ENCODE measurements around the gene OR6C6. TPM values are rescaled to one million over a fixed set of nuclear protein-coding genes. Genes with fewer than 3 reads are reported as not detected.

The OR6C6 gene
- total and polyA plus RNA-seq, 2 donors (not counting 1 experiment from before 2014, with no cell fraction given): not detected

- intact Hi-C loops (cut with micrococcal nuclease): no loop called here
- Histone ChIP-seq H3K79me2 (ENCODE audit: control insufficient read depth, insufficient read depth, low read length) (no peaks in the 10 kb centered on the region), H3K9me3 (ENCODE audit: control extremely low read depth in 1 of 3, control insufficient read depth in 2 of 3, insufficient read depth in 1 of 3, low read length in 2 of 3) (no peaks in the 10 kb centered on the region), H2AFZ (ENCODE audit: insufficient read depth, low read depth, low read length, poor library complexity, severe bottlenecking) (no peak overlapping the region), H3K27me3 (replicated peaks in 1 of 4; ENCODE audit: control extremely low read depth in 1 of 4, control insufficient read depth in 3 of 4, insufficient read depth in 4 of 4, low read length in 3 of 4) (peaks cover 0 to 2% (median 1%) of the 10 kb centered on the region in 4 experiments), H3K4me2 (replicated peaks; ENCODE audit: low read depth, low read length, poor library complexity, severe bottlenecking) (no peak overlapping the region), H3K27ac (ENCODE audit: low read length in 2 of 2) (no peak overlapping the region), H3K36me3 (replicated peaks in 1 of 2; ENCODE audit: control extremely low read depth in 1 of 2, control insufficient read depth in 1 of 2, extremely low read depth in 1 of 2, insufficient read depth in 2 of 2, low read length in 1 of 2) (no peaks in the 10 kb centered on the region), H3K9ac (ENCODE audit: low read length) (no peak overlapping the region), H3K4me3 (ENCODE audit: control extremely low read depth in 1 of 5, extremely low read depth in 1 of 5, insufficient read depth in 1 of 5, low read depth in 2 of 5, low read length in 4 of 5) (no peak overlapping the region), H4K20me1 (ENCODE audit: control insufficient read depth, insufficient read depth, low read length, poor library complexity, severe bottlenecking) (no peaks in the 10 kb centered on the region), H3K4me1 (ENCODE audit: control insufficient read depth in 2 of 2, insufficient read depth in 2 of 2, low read length in 2 of 2) (no peaks in the 10 kb centered on the region)
- ATAC-seq (ENCODE audit: low read depth) (no peak), DNase-seq (no peak)
- no peaks in the 10 kb centered on the region for H3K4me1 Mint-ChIP-seq
- ChIA-PET CTCF (no interaction called here), POLR2A (no interaction called here)
- no peaks in the 10 kb centered on the region for H3K9me3 Mint-ChIP-seq (ENCODE audit: insufficient read depth)
- WGBS (ENCODE audit: insufficient coverage): 83% methylated on average over 2 of the region's 2 CpGs
- H3K27me3 Mint-ChIP-seq: peaks cover 9% of the 10 kb centered on the region
- no peak for TF ChIP-seq CTCF (IDR thresholded peaks at IDR 0.05)
- TF ChIP-seq EZH2 (IDR thresholded peaks at IDR 0.05; ENCODE audit: borderline replicate concordance, insufficient read depth, low read depth, low read length, poor library complexity, severe bottlenecking): no peak
- no peak overlapping the region for H3K4me3 Mint-ChIP-seq
- H3K27ac Mint-ChIP-seq: no peak overlapping the region
These were observed 38.1 kb downstream of the OR6C6 start for GRCh38 chr12:55258303-55258702.

- no peak for DNase-seq
- Histone ChIP-seq H3K27ac (ENCODE audit: low read length in 2 of 2) (no peak overlapping the region), H3K27me3 (replicated peaks in 1 of 4; ENCODE audit: control extremely low read depth in 1 of 4, control insufficient read depth in 3 of 4, insufficient read depth in 4 of 4, low read length in 3 of 4) (no peaks in the 10 kb centered on the region), H3K36me3 (replicated peaks in 1 of 2; ENCODE audit: control extremely low read depth in 1 of 2, control insufficient read depth in 1 of 2, extremely low read depth in 1 of 2, insufficient read depth in 2 of 2, low read length in 1 of 2) (no peaks in the 10 kb centered on the region), H3K4me2 (replicated peaks; ENCODE audit: low read depth, low read length, poor library complexity, severe bottlenecking) (no peak overlapping the region), H3K79me2 (ENCODE audit: control insufficient read depth, insufficient read depth, low read length) (no peaks in the 10 kb centered on the region), H3K9ac (ENCODE audit: low read length) (no peak overlapping the region), H3K4me3 (ENCODE audit: control extremely low read depth in 1 of 5, extremely low read depth in 1 of 5, insufficient read depth in 1 of 5, low read depth in 2 of 5, low read length in 4 of 5) (no peak overlapping the region), H2AFZ (ENCODE audit: insufficient read depth, low read depth, low read length, poor library complexity, severe bottlenecking) (no peak overlapping the region), H3K4me1 (ENCODE audit: control insufficient read depth in 2 of 2, insufficient read depth in 2 of 2, low read length in 2 of 2) (no peaks in the 10 kb centered on the region), H3K9me3 (ENCODE audit: control extremely low read depth in 1 of 3, control insufficient read depth in 2 of 3, insufficient read depth in 1 of 3, low read length in 2 of 3) (no peaks in the 10 kb centered on the region), H4K20me1 (ENCODE audit: control insufficient read depth, insufficient read depth, low read length, poor library complexity, severe bottlenecking) (no peaks in the 10 kb centered on the region)
- Mint-ChIP-seq H3K9me3 (ENCODE audit: insufficient read depth) (no peaks in the 10 kb centered on the region), H3K27ac (no peak overlapping the region), H3K4me3 (no peak overlapping the region), H3K27me3 (peaks cover 3% of the 10 kb centered on the region), H3K4me1 (no peaks in the 10 kb centered on the region)
- WGBS (ENCODE audit: insufficient coverage): no CpG with 5 or more reads among the region's 4 CpGs
- POLR2A ChIA-PET: no interaction called here
- no peak for TF ChIP-seq CTCF (IDR thresholded peaks at IDR 0.05)
- CTCF ChIA-PET: no interaction called here
- ATAC-seq (ENCODE audit: low read depth): no peak
- intact Hi-C loops (cut with micrococcal nuclease): no loop called here
These were observed 39.5 kb downstream of the OR6C6 start for GRCh38 chr12:55256831-55257230.

Data from B cell (primary cell).